Right hindlimb (tissue), 1 donor: Measurements from ENCODE around the gene CHCHD6.
A peak's percentile ranks its signal among the peaks of the same experiment; 100 is the strongest.

Experiments
- DNase-seq: peaks from one replicate; pipeline ENCODE4 v3.0.0-alpha.2; 2018

CHCHD6 gene

DNA sequence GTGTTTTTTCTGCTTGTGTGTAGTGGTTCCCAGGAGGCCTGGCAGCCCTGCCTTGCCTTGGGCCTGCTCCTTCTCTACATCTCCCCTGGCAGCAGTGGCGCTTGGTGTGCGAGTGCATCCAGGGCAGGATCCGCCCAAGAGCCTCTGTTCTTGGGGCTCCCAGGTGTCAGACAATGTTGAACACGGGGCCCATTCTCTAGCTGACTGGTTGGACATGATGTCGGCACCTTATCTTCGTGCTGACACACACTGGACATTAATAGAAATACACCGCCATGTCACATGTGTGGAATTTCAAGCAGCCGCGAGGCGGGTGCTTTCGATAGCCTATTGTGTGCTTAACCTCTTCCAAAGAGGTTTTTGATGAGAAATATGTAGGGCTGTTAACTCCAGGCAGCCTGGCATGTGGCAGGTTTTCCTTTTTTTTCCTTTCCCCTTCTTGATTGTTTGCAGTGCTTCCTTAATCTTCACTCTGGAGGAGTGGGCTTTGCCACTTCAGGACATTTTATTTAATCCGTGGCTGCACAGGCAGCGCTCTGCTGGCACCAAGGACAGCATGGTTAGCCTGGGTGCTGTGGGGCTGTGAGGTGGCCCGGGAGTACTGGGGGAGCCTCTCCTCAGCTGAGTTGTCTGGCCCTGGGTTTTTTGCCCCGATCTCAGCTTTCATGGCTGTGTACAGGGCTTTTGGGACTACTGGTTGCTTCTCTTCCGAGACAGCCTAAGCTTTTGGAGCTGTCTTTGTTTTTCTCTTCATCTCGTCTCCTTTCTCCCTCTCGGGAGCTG lies 42.5 kb downstream of the CHCHD6 start:
- DNase-seq = no peak

GRCh38 chr3:126747768-126748167 lies 43.7 kb downstream of the CHCHD6 start:
- DNase-seq = no peak

GRCh38 chr3:126748701-126749546 lies 44.9 kb downstream of the CHCHD6 start:
- DNase-seq = no peak

GRCh38 chr3:126749547-126749875 lies 45.5 kb downstream of the CHCHD6 start:
- no peak for DNase-seq

DNA sequence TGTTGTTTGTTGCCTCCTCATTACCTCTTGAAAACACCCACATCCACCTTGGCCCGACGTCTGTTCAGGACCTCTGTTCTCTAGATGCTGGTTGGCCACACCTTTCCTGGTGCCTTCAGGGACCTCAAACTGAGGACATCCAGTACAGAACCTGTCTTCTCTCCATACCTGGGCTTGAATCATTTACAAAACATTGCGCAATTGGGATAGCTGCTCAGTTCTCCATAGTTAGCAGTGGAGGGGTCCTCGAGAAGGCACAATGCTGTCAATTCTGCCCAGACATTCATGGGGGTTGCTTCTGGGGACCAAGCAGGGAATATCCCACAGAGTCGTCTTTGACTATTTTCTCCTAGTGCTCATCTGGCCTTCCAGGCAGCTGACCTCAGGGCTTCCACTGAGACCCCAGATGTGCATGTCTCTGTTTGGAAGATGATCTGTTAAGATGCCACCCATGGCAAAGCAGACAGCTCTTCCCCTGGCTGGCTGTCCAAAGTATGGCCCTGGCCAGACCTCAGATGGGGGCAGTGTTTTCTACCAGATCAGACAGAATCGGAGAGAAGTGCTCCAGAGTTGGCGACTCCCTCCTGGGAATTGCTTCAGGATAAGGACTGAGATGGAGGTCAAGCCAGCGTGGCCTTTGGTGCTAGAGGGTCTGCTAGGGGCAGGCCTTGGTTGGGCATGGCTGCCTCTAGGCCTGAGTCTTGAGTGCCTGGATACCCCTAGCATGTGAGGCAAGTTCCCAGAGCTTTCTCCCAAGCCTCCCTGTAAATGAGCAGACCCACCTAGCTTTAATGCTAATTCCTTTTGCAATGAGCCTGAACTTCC lies 46.1 kb downstream of the CHCHD6 start:
- no peak for DNase-seq

- no peak for DNase-seq
Measured at GRCh38 chr3:126750756-126751121, 46.7 kb downstream of the CHCHD6 start.

GRCh38 chr3:126751611-126752302 lies 47.7 kb downstream of the CHCHD6 start:
- DNase-seq = no peak

DNA sequence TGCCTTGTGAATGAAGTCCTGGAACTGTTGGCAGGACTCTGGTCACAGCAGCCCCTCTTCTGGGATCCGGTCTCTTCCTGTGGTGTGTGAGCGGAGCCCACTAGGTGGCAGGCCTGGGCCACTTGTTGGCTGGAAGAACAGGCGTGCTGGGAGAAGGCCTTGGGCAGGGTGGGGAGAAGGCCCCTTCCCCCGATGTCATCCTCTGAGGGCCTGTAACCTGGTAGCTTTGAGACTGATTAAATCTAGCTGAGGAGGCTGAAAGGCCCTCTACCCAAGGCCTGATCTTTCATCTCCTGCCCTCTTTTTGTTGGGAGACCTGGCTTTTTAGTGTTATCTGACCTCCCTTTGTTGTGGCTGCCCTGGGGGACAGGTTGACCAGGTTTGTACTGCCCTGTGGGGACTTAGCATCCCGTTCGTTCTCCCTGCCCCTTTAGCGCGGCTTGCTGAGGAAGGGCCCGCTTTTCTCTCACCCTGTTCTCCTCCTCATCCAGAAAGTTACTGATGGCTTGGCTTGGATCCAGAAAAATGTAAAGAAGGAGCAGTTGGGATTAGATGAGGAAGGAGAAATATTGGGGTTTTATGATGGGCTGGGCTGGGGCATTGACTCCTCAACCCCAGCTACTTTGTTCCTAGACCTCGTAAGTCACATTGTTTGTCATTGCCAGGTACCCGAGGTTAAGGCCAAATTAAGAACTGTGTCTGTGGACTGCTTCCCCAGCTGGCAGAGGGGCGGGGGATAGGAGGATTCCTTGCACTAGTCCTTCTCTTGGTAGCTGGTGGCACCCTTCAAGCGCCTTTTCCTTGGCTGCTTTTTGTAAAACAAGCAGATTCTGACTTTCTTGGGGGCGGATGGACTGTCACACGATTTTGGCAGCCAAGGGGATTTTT lies 48.5 kb downstream of the CHCHD6 start:
- peak; percentile 86 for DNase-seq

DNA sequence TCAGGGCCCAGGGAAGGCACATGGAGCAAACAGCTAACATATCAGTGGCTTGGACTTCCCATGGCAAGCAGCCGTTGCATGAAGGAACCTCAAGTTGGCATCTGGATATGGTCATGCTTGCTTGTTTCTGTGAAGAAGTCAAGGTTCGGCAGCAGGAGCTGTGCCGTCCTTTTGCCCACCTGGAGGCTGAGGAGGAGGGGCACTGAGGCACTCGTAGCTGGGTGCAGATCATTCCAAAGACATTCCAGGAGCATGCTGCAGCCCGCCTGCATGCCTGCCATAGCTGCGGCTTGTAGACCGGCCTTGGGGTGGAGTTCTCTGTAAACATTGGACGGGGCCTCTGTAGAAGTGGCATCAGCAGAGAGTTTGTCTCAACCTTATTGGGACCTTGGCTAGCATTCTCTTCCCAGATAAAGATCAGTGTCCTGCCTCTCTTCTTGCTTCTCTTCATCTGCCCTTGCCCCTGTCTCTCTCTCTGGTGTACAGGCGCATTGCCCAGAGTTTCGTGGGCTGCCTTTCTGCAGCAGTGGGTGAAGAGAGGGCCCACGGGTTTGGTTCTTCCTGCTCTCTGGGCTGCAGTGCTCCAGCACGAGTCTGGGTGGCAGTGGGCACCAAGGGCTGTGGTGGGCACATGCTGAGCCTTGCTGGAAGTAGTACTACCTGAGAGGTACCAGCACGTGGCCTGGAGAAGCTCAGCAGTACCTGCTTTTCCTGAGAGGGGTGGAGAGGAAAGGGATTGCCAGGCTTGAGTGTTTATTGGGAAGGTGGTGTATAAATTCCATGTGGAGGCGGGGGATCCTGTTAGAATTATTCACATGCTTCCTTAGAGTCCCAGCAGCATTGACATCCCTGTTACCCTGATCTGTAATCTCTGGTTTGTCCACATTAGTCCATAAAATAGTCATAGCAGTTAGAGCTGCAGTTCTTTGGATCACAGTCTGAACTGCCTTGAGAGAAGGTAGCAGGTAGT lies 49.4 kb downstream of the CHCHD6 start:
- no peak for DNase-seq

GRCh38 chr3:126755866-126756265 lies 51.8 kb downstream of the CHCHD6 start:
- DNase-seq = no peak

GRCh38 chr3:126758026-126758425 lies 54.0 kb downstream of the CHCHD6 start:
- no peak for DNase-seq

- no peak for DNase-seq
Measured at GRCh38 chr3:126758882-126759281, 54.8 kb downstream of the CHCHD6 start.

DNA sequence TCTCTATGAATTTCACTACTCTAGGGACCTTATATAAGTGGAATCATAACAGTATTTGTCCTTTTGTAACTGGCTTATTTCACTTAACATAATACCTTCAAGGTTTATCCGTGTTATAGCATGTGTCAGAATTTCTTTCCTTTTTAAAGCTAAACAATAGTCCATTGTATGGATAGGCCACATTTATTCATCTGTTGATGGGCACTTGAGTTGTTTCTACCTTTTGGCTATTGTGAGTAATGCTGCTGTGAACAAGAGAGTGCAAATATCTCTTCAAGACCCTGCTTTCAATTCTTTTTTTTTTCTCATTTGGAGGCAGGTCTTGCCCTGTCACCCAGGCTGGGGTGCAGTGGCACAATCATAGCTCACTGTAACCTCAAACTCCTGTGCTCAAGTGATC lies 56.5 kb downstream of the CHCHD6 start:
- no peak for DNase-seq

DNA sequence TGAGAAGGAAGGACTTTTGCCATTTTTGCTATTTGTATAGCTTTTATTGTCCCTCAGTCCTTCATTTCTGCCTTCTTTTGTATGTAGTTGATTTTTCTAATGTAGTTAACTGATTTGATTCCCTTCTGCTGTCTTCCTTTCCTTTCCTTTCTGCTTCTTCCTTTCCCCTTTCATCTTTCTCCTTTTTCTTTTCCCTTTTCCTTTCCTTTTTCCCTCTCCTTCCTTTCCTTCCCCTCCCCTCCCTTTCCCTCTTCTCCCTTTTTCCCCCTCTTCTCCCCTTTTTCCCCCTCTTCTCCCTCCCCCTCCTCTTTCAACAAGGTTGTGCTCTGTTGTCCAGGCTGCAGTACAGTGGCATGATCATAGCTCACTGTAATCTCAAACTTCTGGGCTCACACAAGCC lies 59.0 kb downstream of the CHCHD6 start:
- DNase-seq = no peak

- no peak for DNase-seq
Measured at GRCh38 chr3:126765187-126766069, 61.4 kb downstream of the CHCHD6 start.

- DNase-seq = no peak
Measured at GRCh38 chr3:126766653-126767052, 62.6 kb downstream of the CHCHD6 start.

DNA sequence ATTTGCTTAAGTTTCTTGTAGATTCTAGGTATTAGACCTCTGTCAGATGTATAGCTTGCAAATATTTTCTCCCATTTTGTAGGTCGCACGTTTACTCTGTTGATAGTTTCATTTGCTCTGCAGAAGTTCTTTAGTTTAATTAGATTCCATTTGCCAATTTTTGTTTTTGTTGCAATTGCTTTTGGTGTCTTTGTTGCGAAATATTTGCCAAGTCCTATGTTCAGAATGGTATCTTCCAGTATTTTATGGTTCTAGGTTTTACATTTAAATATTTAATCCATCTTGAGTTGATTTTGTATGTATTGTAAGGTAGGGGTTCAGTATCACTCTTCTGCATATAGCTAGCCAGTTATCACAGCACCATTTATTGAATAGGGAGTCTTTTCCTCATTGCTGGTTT lies 64.9 kb downstream of the CHCHD6 start:
- DNase-seq = no peak

- DNase-seq = no peak
Measured at GRCh38 chr3:126770096-126770495, 66.1 kb downstream of the CHCHD6 start.

DNA sequence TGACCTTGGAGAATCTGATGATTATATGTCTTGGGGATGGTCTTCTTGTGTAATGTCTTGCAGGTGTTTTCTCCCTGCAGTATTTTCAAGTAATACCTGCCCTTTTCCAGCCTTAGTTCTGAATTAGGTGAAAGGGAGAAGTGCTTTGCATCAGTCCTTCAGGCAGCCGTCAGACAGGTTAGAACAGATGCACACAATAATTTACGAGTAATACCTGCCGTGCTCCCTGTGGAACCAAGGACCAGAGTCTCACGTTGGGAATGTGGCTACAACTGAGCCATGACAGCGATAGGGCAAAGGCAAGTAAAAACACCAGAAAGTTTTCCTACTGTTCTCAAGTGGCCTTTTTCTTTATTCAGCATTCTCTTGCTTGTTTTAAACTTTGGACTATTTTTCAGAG lies 69.1 kb downstream of the CHCHD6 start:
- DNase-seq = no peak

DNA sequence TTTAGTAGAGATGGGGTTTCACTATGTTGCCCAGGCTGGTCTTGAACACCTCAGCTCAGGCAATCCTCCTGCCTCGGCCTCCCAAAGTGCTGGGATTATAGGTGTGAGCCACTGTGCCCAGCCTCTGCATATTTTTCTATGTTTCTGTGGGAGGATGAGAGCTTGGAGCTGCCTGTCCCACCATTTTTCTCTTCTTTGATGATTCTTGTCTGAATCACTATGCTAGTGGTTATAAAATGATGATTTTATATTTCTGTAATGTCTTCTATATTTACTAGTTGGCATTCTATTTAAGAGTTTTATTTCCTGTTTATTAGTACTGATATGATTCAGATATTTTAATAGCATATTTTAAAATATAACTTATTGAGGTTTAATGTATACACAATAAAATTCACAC lies 69.7 kb downstream of the CHCHD6 start:
- no peak for DNase-seq
